GM18868 (cell line): ENCODE results near the gene PLEKHA1.

Experiments used
- ATAC-seq: cut with Tn5 transposase; IDR thresholded peaks from one replicate; pipeline ENCODE4 v1.9.1; 2021; ENCODE audit warnings: mild to moderate bottlenecking, moderate library complexity; ENCODE audit not compliant: unreplicated experiment

Gene PLEKHA1

DNA sequence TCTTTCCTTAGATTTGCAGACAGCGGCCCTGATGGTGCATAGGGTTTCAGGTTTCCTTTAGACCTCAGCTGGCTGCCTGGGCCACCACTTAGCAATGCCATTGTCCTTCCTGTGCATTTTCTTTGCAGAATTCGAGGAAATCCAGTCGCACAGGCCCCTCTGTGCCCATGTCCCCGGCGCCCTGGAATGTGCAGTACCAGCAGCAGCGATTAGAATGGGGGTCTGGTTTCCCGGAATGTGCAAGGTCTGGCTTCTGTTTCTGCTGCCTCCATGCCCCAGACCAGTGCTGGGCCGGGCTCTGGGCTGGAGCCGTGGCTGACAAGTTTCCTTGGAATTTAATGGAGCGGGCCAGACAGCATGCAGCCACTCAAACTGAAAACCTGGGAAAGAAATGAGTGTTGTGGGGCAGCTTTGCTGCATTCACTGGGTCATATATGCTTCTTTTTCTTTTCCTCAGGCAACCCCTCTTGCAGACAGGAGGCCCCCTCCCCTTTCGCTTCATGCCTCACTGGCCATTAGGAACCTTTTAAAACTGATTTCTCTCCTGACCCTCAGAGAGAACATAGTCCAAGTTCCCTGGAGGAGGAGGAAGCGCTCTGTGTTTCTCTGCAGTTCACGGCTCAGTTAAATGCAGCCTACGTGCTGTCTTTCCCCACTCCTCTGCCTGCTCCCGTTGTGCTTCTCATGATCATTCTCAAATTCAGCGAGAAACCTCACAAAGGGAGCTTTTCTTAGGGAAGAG lies 101.3 kb downstream of the PLEKHA1 start:
- ATAC-seq, result no peak

- no peak for ATAC-seq
Measured at GRCh38 chr10:122476333-122476695, 101.8 kb downstream of the PLEKHA1 start.

GRCh38 chr10:122477436-122477835 lies 102.9 kb downstream of the PLEKHA1 start:
- no peak for ATAC-seq

GRCh38 chr10:122478971-122479370 lies 104.5 kb downstream of the PLEKHA1 start:
- ATAC-seq, result no peak

DNA sequence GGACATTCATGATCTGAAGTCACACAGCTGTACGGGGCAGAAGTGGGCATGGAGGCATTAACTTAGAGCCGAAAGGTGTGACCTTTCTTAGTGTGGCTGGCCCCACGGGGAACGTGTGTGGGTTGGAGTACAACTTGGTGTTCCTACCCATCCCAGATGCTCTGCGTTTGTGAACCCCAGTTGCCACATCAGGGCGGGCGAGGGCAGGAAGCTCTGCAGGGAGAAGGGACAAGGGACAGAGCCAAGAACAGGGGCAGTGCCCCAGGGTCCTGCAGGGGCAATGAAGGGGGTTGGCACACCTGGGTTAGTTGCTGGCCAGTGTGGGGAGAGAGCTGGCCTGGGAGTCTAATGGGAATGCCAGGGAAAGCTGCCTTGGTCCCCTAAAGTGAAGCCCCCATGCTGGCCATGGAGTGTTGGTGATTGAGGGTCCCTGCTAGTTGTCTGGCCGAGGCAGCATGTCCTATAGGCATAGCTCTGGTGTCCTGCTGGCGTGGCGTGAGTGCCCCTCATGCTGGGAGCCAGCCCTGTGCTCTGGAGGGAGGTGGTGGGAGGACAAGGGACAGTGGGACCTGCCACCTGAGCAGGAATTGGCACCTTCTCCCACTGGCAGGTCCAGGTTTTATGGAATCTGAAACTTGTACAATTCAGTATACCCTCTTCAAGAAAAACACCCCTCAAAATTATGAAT lies 105.8 kb downstream of the PLEKHA1 start:
- no peak for ATAC-seq

GRCh38 chr10:122481296-122482056 lies 107.0 kb downstream of the PLEKHA1 start:
- ATAC-seq, result no peak
